Measurements from ENCODE around the gene TNFAIP8L3.

- TF ChIP-seq BHLHE40 (IDR thresholded peaks at IDR 0.05; ENCODE audit: borderline replicate concordance) = no peak
- TF ChIP-seq LEF1 (IDR thresholded peaks at IDR 0.05; ENCODE audit: borderline replicate concordance) = no peak
- TF ChIP-seq, protein P1, sequence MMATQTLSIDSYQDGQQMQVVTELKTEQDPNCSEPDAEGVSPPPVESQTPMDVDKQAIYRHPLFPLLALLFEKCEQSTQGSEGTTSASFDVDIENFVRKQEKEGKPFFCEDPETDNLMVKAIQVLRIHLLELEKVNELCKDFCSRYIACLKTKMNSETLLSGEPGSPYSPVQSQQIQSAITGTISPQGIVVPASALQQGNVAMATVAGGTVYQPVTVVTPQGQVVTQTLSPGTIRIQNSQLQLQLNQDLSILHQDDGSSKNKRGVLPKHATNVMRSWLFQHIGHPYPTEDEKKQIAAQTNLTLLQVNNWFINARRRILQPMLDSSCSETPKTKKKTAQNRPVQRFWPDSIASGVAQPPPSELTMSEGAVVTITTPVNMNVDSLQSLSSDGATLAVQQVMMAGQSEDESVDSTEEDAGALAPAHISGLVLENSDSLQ (IDR thresholded peaks at IDR 0.05) = no peak
- no peak for TF ChIP-seq ZNF384 (IDR thresholded peaks at IDR 0.05)
- TF ChIP-seq HDGF (IDR thresholded peaks at IDR 0.05; ENCODE audit: borderline replicate concordance) = no peak
- TF ChIP-seq NFRKB (IDR thresholded peaks at IDR 0.05) = no peak
- no peak for TF ChIP-seq FOXA1 (IDR thresholded peaks at IDR 0.05)
- TF ChIP-seq TARDBP (IDR thresholded peaks at IDR 0.05) = no peak
- no peak for TF ChIP-seq L3MBTL2 (conservative IDR thresholded peaks at IDR 0.05)
- TF ChIP-seq SUZ12 (IDR thresholded peaks at IDR 0.05) = no peak
Observed at GRCh38 chr15:51075364-51075763, 19.3 kb downstream of the TNFAIP8L3 start.

Data from HEK293T (cell line).